H1 (cell line): ENCODE data around the gene ACAA1. TPM values are rescaled to one million over a fixed set of nuclear protein-coding genes. Genes with fewer than 3 reads are reported as not detected.

Source experiments
- CTCF ChIA-PET: fragments of 300-600 bp; sonication (Branson Sonifier 250); formaldehyde crosslinking; loops from one replicate; lab custom pipeline; 2021; ENCODE audit not compliant: partially characterized antibody; lab: Charles Lee
- POLR2A ChIA-PET: fragments of 300-600 bp; sonication (Branson Sonifier 250); formaldehyde crosslinking; loops from one replicate; lab custom pipeline; 2021; ENCODE audit warnings: inconsistent platforms; ENCODE audit not compliant: partially characterized antibody; lab: Charles Lee
- DNase-seq, 2 experiments: peaks; one replicate each; pipeline versions ENCODE4 v3.0.0 to v3.0.0-alpha.2; 2010 to 2022; ENCODE audit warnings: low spot score in 2 of 2, low read depth in 1 of 2, mixed read lengths in 1 of 2
- FAIRE-seq: peaks from 2 replicates; lab custom pipeline; 2011; peaks lifted over from hg19 to GRCh38; lab: Jason Lieb, UNC
- H2AFZ ChIP-seq: 2 replicates; pipeline ENCODE4 v1.8.1; 2012; ENCODE audit warnings: low read length, inconsistent platforms
- H2AK5ac ChIP-seq: 2 replicates; pipeline ENCODE4 v1.6.1; 2013; ENCODE audit warnings: low read depth, low read length
- H2BK120ac ChIP-seq: replicated peaks from 2 replicates; pipeline ENCODE3; 2013; ENCODE audit warnings: low read depth, low read length, inconsistent platforms
- H2BK12ac ChIP-seq: 2 replicates; pipeline ENCODE4 v1.6.1; 2013; ENCODE audit warnings: low read depth, low read length
- H2BK15ac ChIP-seq: 2 replicates; pipeline ENCODE4 v1.6.1; 2013; ENCODE audit warnings: low read length
- H2BK20ac ChIP-seq: 2 replicates; pipeline ENCODE4 v1.6.1; 2013; ENCODE audit warnings: low read length
- H2BK5ac ChIP-seq: 2 replicates; pipeline ENCODE4 v1.6.1; 2013; ENCODE audit warnings: low read depth, low read length
- H3K14ac ChIP-seq: 2 replicates; pipeline ENCODE4 v1.6.1; 2013; ENCODE audit warnings: inconsistent platforms; ENCODE audit not compliant: insufficient read length
- H3K18ac ChIP-seq: 2 replicates; pipeline ENCODE4 v1.6.1; 2013; ENCODE audit warnings: low read length; ENCODE audit errors: extremely low read depth
- H3K23ac ChIP-seq: 2 replicates; pipeline ENCODE4 v1.6.1; 2013; ENCODE audit warnings: inconsistent platforms; ENCODE audit not compliant: insufficient read length
- H3K23me2 ChIP-seq: 2 replicates; pipeline ENCODE4 v1.6.1; 2013; ENCODE audit warnings: low read depth, low read length
- H3K27ac ChIP-seq: 2 replicates; pipeline ENCODE4 v1.6.1; 2011; ENCODE audit warnings: low read depth, low read length, inconsistent platforms
- H3K27me3 ChIP-seq, 4 experiments: replicated peaks in 1 of 4; 1 replicate in 1 of 4; 2 replicates in 3 of 4; pipeline versions ENCODE4 v1.6.1 to v1.8.1; 2011 to 2013; ENCODE audit warnings: low read length in 3 of 4, mild to moderate bottlenecking in 3 of 4, inconsistent platforms in 2 of 4, mixed read lengths in 2 of 4, moderate library complexity in 1 of 4; ENCODE audit not compliant: control insufficient read depth in 3 of 4, insufficient read depth in 3 of 4; ENCODE audit errors: extremely low read depth in 1 of 4
- H3K36me3 ChIP-seq, 4 experiments: 2 replicates each; pipeline versions ENCODE4 v1.6.1 to v1.8.1; 2011 to 2013; ENCODE audit warnings: mild to moderate bottlenecking in 4 of 4, low read length in 3 of 4, moderate library complexity in 2 of 4, control low read depth in 1 of 4, inconsistent platforms in 1 of 4; ENCODE audit not compliant: insufficient read depth in 4 of 4, control insufficient read depth in 2 of 4
- H3K4ac ChIP-seq: replicated peaks from 2 replicates; pipeline ENCODE3; 2013; ENCODE audit warnings: low read length, low read depth, mixed read lengths, inconsistent platforms; ENCODE audit not compliant: insufficient read length
- H3K4me1 ChIP-seq, 4 experiments: replicated peaks in 1 of 4; 1 replicate in 1 of 4; 2 replicates in 3 of 4; pipeline versions ENCODE4 v1.6.1 to v1.8.1; 2011 to 2013; ENCODE audit warnings: low read length in 3 of 4, inconsistent platforms in 2 of 4, mixed read lengths in 1 of 4; ENCODE audit not compliant: insufficient read depth in 4 of 4, control insufficient read depth in 3 of 4
- H3K4me2 ChIP-seq, 2 experiments: 2 replicates each; pipeline versions ENCODE4 v1.6.1 to v1.8.1; 2011 to 2013; ENCODE audit warnings: low read depth in 2 of 2, low read length in 2 of 2, control low read depth in 1 of 2, inconsistent platforms in 1 of 2, mild to moderate bottlenecking in 1 of 2; ENCODE audit not compliant: insufficient read depth in 1 of 2
- H3K4me3 ChIP-seq, 4 experiments: fragments of 200-600, 300-600 bp in 1 of 4; sonication (generic), shearing (Covaris generic), sonication (Bioruptor Twin) in 1 of 4; 2 replicates each; pipeline versions ENCODE4 v1.5.1 to v1.8.1; 2011 to 2016; ENCODE audit warnings: low read length in 4 of 4, low read depth in 3 of 4, control low read depth in 2 of 4, inconsistent platforms in 2 of 4, mild to moderate bottlenecking in 2 of 4, mixed read lengths in 1 of 4, moderate library complexity in 1 of 4; ENCODE audit not compliant: insufficient read depth in 2 of 4; ENCODE audit errors: extremely low read depth in 1 of 4
- H3K56ac ChIP-seq: replicated peaks from 2 replicates; pipeline ENCODE3; 2013; ENCODE audit warnings: low read depth, mild to moderate bottlenecking, mixed read lengths, low read length, inconsistent platforms; ENCODE audit not compliant: insufficient read length
- H3K79me1 ChIP-seq: 2 replicates; pipeline ENCODE4 v1.6.1; 2013; ENCODE audit warnings: low read depth, low read length, control low read depth
- H3K79me2 ChIP-seq, 2 experiments: 2 replicates each; pipeline versions ENCODE4 v1.6.1 to v1.8.1; 2012 to 2013; ENCODE audit warnings: low read length in 2 of 2, mild to moderate bottlenecking in 2 of 2, inconsistent platforms in 1 of 2; ENCODE audit not compliant: insufficient read depth in 2 of 2, control insufficient read depth in 1 of 2
- H3K9ac ChIP-seq, 4 experiments: replicated peaks in 1 of 4; 1 replicate in 1 of 4; 2 replicates in 3 of 4; pipeline versions ENCODE4 v1.6.1 to v1.8.1; 2011 to 2013; ENCODE audit warnings: low read depth in 3 of 4, low read length in 3 of 4, control low read depth in 2 of 4, mild to moderate bottlenecking in 2 of 4, moderate library complexity in 2 of 4, inconsistent platforms in 1 of 4; ENCODE audit errors: extremely low read depth in 1 of 4
- H3K9me3 ChIP-seq, 2 experiments: 2 replicates each; pipeline versions ENCODE4 v1.6.1 to v1.8.1; 2012 to 2013; ENCODE audit warnings: mild to moderate bottlenecking in 2 of 2, moderate library complexity in 2 of 2, control low read depth in 1 of 2, inconsistent platforms in 1 of 2, low read depth in 1 of 2, low read length in 1 of 2, mixed read lengths in 1 of 2; ENCODE audit not compliant: insufficient read depth in 2 of 2
- H4K20me1 ChIP-seq, 2 experiments: replicated peaks in 1 of 2; 2 replicates each; pipeline versions ENCODE3 to v1.8.1; 2011 to 2013; ENCODE audit warnings: inconsistent platforms in 2 of 2, low read length in 2 of 2, mild to moderate bottlenecking in 1 of 2; ENCODE audit not compliant: insufficient read depth in 2 of 2, control insufficient read depth in 1 of 2
- H4K5ac ChIP-seq: 2 replicates; pipeline ENCODE4 v1.6.1; 2013; ENCODE audit warnings: low read length, low read depth, mixed read lengths, inconsistent platforms; ENCODE audit not compliant: insufficient read length
- H4K8ac ChIP-seq: 2 replicates; pipeline ENCODE4 v1.8.0; 2013; ENCODE audit warnings: mild to moderate bottlenecking, moderate library complexity, low read length, inconsistent platforms; ENCODE audit not compliant: insufficient read depth; ENCODE audit errors: extremely low read depth
- H4K91ac ChIP-seq: replicated peaks from 2 replicates; pipeline ENCODE3; 2013; ENCODE audit warnings: low read length, mixed read lengths, inconsistent platforms; ENCODE audit not compliant: insufficient read length
- SUZ12 ChIP-seq: fragments of 200-600 bp; sonication (generic); IDR thresholded peaks from 2 replicates; pipeline ENCODE4 v1.6.1; 2012; ENCODE audit warnings: mild to moderate bottlenecking, inconsistent platforms, low read length, moderate library complexity, mixed read lengths
- WGBS, 2 experiments: shearing (Covaris generic) in 1 of 2; methylation state at CpG; one replicate each; pipeline versions ENCODE4 v1.1.6 to v1.1.7; 2013 to 2015; ENCODE audit warnings: low lambda C conversion rate in 2 of 2, mixed read lengths in 2 of 2, inconsistent platforms in 1 of 2, low coverage in 1 of 2, missing lambda C conversion rate in 1 of 2; ENCODE audit not compliant: insufficient replicate concordance in 2 of 2, insufficient coverage in 1 of 2, insufficient read length in 1 of 2; ENCODE audit errors: extremely low coverage in 1 of 2, missing lambda C conversion rate in 1 of 2; 5-methylcytosine and 5-hydroxymethylcytosine counted together
- polyA plus RNA-seq, 7 experiments: library from polyadenylated mRNA; depleted of rRNA in 3 of 7; stranded (reverse) in 5 of 7; unstranded in 2 of 7; fragments of >200 nt in 5 of 7; fragments of 200-250 nt in 2 of 7; gene quantifications; 1 replicate in 5 of 7; 2 replicates in 1 of 7; 4 replicates in 1 of 7; pipeline versions ENCODE4 v1.2.1 to v1.2.3, GENCODE V29; 2011 to 2013; ENCODE audit warnings: missing spikeins in 2 of 7, mixed read lengths in 2 of 7
- total RNA-seq: library from RNA; stranded (reverse); fragmentation: NEBNext Ultra II Directional; extraction: Animal tissue kit (Norgen Biotek cat#: 25700); gene quantifications from 2 replicates; pipeline ENCODE4 v1.2.1, GENCODE V29; 2021

The ACAA1 gene
- total and polyA plus RNA-seq, 2 of the 8 experiments (the other 6 are each of a cell fraction or from before 2014, with no cell fraction given), result 23.1 to 34.8 TPM

DNA sequence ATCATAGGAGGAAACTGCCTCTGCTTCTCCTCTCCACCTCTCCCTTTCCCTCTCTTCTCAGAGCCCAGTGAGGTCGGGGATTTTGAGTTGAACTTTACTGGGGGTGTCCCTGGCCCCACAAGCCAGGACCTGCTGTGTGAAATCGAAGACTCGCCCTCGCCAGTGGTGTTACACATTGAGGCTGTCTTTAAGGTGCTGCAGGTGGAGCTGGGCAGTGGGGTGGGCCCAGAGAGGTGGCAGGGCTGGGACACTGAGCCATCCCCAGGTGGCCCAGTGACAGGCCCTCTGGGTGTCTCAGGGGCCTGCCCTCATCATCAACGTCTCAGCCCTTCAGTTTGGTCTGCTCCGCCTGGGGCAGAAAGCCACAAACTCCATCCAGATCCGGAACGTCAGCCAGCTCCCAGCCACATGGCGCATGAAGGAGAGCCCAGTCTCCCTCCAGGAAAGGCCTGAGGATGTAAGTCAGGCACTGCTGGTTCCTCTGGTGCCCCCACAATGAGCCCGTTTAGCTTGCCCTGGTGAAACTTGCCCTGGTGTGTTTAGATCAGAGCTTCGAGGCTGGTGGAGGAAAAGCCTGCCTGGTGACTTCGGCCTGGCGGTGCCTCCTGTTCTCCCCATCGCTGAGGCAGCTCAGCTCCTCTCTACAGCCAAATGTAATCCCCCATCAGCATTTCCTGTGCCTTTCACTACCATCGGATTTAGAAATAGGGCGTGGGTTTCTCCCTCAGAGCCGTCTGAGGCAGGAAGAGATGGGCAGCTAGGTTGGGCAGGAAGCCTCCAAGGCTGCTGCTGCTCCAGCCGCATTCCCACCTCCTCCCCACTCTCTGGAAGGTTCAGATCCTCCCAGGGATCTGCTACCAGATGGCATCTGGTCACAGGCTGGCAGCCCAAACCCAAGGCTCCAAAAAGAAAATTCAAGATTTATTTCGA lies 39.2 kb downstream of the ACAA1 start:
- DNase-seq (no peak), FAIRE-seq (no peak)
- Histone ChIP-seq H2AK5ac (no peak overlapping the region), H3K4me2 (no peak overlapping the region), H2BK120ac (no peak overlapping the region), H3K9ac (no peak overlapping the region; a peak in 1 of 7 replicates), H3K79me1 (no peaks in the 10 kb centered on the region), H4K5ac (no peak overlapping the region), H3K36me3 (no peaks in the 10 kb centered on the region), H3K27ac (no peak overlapping the region), H3K4me3 (no peak overlapping the region), H3K4ac (no peak overlapping the region), H3K79me2 (no peaks in the 10 kb centered on the region), H3K56ac (no peak overlapping the region), H2BK15ac (no peak overlapping the region), H3K4me1 (peaks cover 3 to 13% (median 5%) of the 10 kb centered on the region in 4 experiments; a peak in 6 of 7 replicates), H4K91ac (no peak overlapping the region), H3K23me2 (no peaks in the 10 kb centered on the region), H2BK20ac (no peak overlapping the region), H2AFZ (0 out of 2 replicates have a peak overlapping the region, but pooled peaks have one; percentile 24), H3K27me3 (peaks cover 0 to 2% (median 0%) of the 10 kb centered on the region in 4 experiments; a peak in 1 of 7 replicates), H3K18ac (no peak overlapping the region), H4K20me1 (no peaks in the 10 kb centered on the region), H3K23ac (no peak overlapping the region), H4K8ac (no peak overlapping the region; the same call in 1 of the 2 replicates), H2BK12ac (no peak overlapping the region), H3K14ac (no peak overlapping the region), H2BK5ac (no peak overlapping the region; the same call in 1 of the 2 replicates), H3K9me3 (no peaks in the 10 kb centered on the region)
- WGBS, 2 experiments, result 86% methylated on average over 19 of the region's 19 CpGs; no CpG with 5 or more reads in 1 of the 2 experiments
- ChIA-PET POLR2A (interaction anchor here (0.9 to 1.2 kb wide), 4 partner anchors 9 to 40 kb away, joined by 3 read pairs; no protein-coding TSS in a partner anchor), CTCF (interaction anchor here (1.1 to 7.9 kb wide), 4 partner anchors 9 to 20 kb away, joined by 3 to 54 read pairs (median 6); no protein-coding TSS in a partner anchor)
- no peak for TF ChIP-seq SUZ12
